Measurements from ENCODE around the gene RGS12. TPM values are rescaled to one million over a fixed set of nuclear protein-coding genes. Genes with fewer than 3 reads are reported as not detected.

The RGS12 gene
- total and polyA plus RNA-seq, 2 donors (not counting 1 experiment from before 2014, with no cell fraction given): 3.5 to 13.9 TPM

GRCh38 chr4:3244747-3245146 lies 48.1 kb upstream of the RGS12 start:
- H3K27me3 ChIP-seq (replicated peaks in 1 of 4; ENCODE audit: control extremely low read depth in 1 of 4, control insufficient read depth in 3 of 4, insufficient read depth in 4 of 4, low read length in 3 of 4): no peaks in the 10 kb centered on the region
- H2AFZ ChIP-seq (ENCODE audit: insufficient read depth, low read depth, low read length, poor library complexity, severe bottlenecking): no peak overlapping the region
- H3K9me3 Mint-ChIP-seq (ENCODE audit: insufficient read depth): no peaks in the 10 kb centered on the region
- H3K4me3 ChIP-seq (ENCODE audit: control extremely low read depth in 1 of 5, extremely low read depth in 1 of 5, insufficient read depth in 1 of 5, low read depth in 2 of 5, low read length in 4 of 5): no peak overlapping the region
- ChIA-PET CTCF (no interaction called here), POLR2A (no interaction called here)
- no peak overlapping the region for H3K4me2 ChIP-seq (replicated peaks; ENCODE audit: low read depth, low read length, poor library complexity, severe bottlenecking)
- intact Hi-C loops (cut with micrococcal nuclease): no loop called here
- H3K9ac ChIP-seq (ENCODE audit: low read length): no peak overlapping the region
- H3K4me3 Mint-ChIP-seq: no peak overlapping the region
- WGBS (ENCODE audit: insufficient coverage): 94% methylated on average over 9 of the region's 9 CpGs
- no peaks in the 10 kb centered on the region for H3K9me3 ChIP-seq (ENCODE audit: control extremely low read depth in 1 of 3, control insufficient read depth in 2 of 3, insufficient read depth in 1 of 3, low read length in 2 of 3)
- peaks cover 0 to 20% of the 10 kb centered on the region in 2 experiments for H3K36me3 ChIP-seq (replicated peaks in 1 of 2; ENCODE audit: control extremely low read depth in 1 of 2, control insufficient read depth in 1 of 2, extremely low read depth in 1 of 2, insufficient read depth in 2 of 2, low read length in 1 of 2)
- peaks cover 1% of the 10 kb centered on the region for H3K4me1 Mint-ChIP-seq
- H3K27ac Mint-ChIP-seq: no peak overlapping the region
- H3K79me2 ChIP-seq (ENCODE audit: control insufficient read depth, insufficient read depth, low read length): no peaks in the 10 kb centered on the region
- H4K20me1 ChIP-seq (ENCODE audit: control insufficient read depth, insufficient read depth, low read length, poor library complexity, severe bottlenecking): no peaks in the 10 kb centered on the region
- no peaks in the 10 kb centered on the region for H3K27me3 Mint-ChIP-seq
- no peak for TF ChIP-seq EZH2 (IDR thresholded peaks at IDR 0.05; ENCODE audit: borderline replicate concordance, insufficient read depth, low read depth, low read length, poor library complexity, severe bottlenecking)
- no peak for TF ChIP-seq CTCF (IDR thresholded peaks at IDR 0.05)
- no peak overlapping the region for H3K27ac ChIP-seq (ENCODE audit: low read length in 2 of 2)
- ATAC-seq (ENCODE audit: low read depth) (no peak), DNase-seq (no peak)
- no peaks in the 10 kb centered on the region for H3K4me1 ChIP-seq (ENCODE audit: control insufficient read depth in 2 of 2, insufficient read depth in 2 of 2, low read length in 2 of 2)

- no peak overlapping the region for H3K27ac Mint-ChIP-seq
- no peaks in the 10 kb centered on the region for H3K27me3 Mint-ChIP-seq
- H3K27ac ChIP-seq (ENCODE audit: low read length in 2 of 2): no peak overlapping the region
- H4K20me1 ChIP-seq (ENCODE audit: control insufficient read depth, insufficient read depth, low read length, poor library complexity, severe bottlenecking): no peaks in the 10 kb centered on the region
- no peak overlapping the region for H3K4me3 Mint-ChIP-seq
- no peak overlapping the region for H3K4me2 ChIP-seq (replicated peaks; ENCODE audit: low read depth, low read length, poor library complexity, severe bottlenecking)
- intact Hi-C loops (cut with micrococcal nuclease): no loop called here
- H3K79me2 ChIP-seq (ENCODE audit: control insufficient read depth, insufficient read depth, low read length): no peaks in the 10 kb centered on the region
- H3K27me3 ChIP-seq (replicated peaks in 1 of 4; ENCODE audit: control extremely low read depth in 1 of 4, control insufficient read depth in 3 of 4, insufficient read depth in 4 of 4, low read length in 3 of 4): no peaks in the 10 kb centered on the region
- ATAC-seq (ENCODE audit: low read depth): no peak
- peaks cover 0 to 11% of the 10 kb centered on the region in 2 experiments for H3K36me3 ChIP-seq (replicated peaks in 1 of 2; ENCODE audit: control extremely low read depth in 1 of 2, control insufficient read depth in 1 of 2, extremely low read depth in 1 of 2, insufficient read depth in 2 of 2, low read length in 1 of 2)
- no peak overlapping the region for H2AFZ ChIP-seq (ENCODE audit: insufficient read depth, low read depth, low read length, poor library complexity, severe bottlenecking)
- H3K4me1 Mint-ChIP-seq: peaks cover 1% of the 10 kb centered on the region
- TF ChIP-seq EZH2 (IDR thresholded peaks at IDR 0.05; ENCODE audit: borderline replicate concordance, insufficient read depth, low read depth, low read length, poor library complexity, severe bottlenecking) (no peak), CTCF (IDR thresholded peaks at IDR 0.05) (no peak)
- no peak overlapping the region for H3K4me3 ChIP-seq (ENCODE audit: control extremely low read depth in 1 of 5, extremely low read depth in 1 of 5, insufficient read depth in 1 of 5, low read depth in 2 of 5, low read length in 4 of 5)
- CTCF ChIA-PET: no interaction called here
- WGBS (ENCODE audit: insufficient coverage): 88% methylated on average over 3 of the region's 6 CpGs
- POLR2A ChIA-PET: no interaction called here
- no peaks in the 10 kb centered on the region for H3K4me1 ChIP-seq (ENCODE audit: control insufficient read depth in 2 of 2, insufficient read depth in 2 of 2, low read length in 2 of 2)
- DNase-seq: no peak
- H3K9ac ChIP-seq (ENCODE audit: low read length): no peak overlapping the region
- H3K9me3 ChIP-seq (ENCODE audit: control extremely low read depth in 1 of 3, control insufficient read depth in 2 of 3, insufficient read depth in 1 of 3, low read length in 2 of 3): no peaks in the 10 kb centered on the region
- H3K9me3 Mint-ChIP-seq (ENCODE audit: insufficient read depth): no peaks in the 10 kb centered on the region
Measured at GRCh38 chr4:3245676-3246075, 47.1 kb upstream of the RGS12 start.

Data from B cell (primary cell).